Eye (tissue), 1 donor: ENCODE data around the gene DHRS13.
"Not testable (repeated sequence)": the region's sequence is repeated elsewhere in the genome, so short reads cannot be mapped to it uniquely, and the experiment has no call there.

Experiments used
- DNase-seq: peaks from one replicate; pipeline ENCODE4 v3.0.0-alpha.2; 2015

The DHRS13 gene

DNA sequence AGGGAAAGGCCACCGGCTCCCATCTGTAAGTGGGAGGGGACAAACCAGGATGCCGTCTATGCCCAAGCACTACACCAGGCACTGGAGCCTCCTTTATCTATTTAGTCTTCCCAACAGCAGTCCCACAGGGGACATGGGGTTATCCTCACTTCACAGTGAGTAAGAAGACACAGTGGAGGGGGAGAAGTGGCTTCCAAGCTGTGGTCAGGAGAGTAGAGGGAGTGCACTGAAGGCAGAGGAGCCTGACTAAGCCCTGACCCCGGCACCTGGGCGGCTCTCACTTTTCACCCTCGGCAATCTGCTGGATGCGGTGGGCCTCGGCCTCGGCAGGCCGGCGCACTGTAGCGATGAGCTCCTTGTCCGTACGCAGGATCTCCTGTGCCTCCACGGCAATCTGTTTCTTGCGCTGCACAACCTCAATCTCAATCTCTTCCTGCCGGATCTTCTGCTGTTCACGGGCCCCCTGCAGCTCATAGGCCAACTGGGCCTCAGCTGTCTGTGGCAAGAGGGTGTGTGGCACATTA is 21.3 kb downstream of the DHRS13 start:
- DNase-seq, result no peak

- no peak for DNase-seq
Observed at GRCh38 chr17:28880572-28880945, 22.3 kb downstream of the DHRS13 start.

DNA sequence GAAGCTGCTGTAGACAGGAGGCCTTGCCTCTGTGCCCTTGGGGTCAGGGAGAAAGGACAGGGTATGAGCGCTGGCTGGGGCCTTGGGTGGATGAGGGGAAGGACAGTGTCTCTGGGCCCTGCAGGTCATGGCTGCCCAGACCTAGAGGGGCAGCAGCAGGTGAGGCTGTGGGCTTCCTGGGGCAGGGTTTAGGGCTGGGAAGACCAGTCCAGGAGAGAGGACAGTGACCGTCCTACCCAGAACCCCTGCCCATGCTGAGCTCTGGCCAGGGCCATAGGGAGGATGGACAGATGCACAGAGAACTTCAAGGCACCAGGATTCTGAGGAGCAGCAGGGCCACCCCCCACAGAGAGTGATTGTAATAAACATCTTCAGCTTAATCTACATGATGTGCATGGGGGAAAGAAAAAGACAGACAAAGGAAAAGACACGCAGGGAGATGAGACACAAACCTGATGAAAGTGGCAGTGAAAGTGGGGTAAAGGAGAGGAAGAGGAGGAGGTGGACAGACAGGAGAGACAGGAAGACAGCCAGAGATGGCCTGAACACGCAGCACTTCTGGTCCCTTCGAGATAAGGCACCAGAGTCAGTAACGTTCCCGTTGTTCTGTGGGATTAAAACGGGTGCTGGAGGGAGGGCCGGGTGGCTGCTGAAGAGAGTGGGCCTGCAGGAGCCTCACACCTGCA is 22.9 kb downstream of the DHRS13 start:
- no peak for DNase-seq

DNA sequence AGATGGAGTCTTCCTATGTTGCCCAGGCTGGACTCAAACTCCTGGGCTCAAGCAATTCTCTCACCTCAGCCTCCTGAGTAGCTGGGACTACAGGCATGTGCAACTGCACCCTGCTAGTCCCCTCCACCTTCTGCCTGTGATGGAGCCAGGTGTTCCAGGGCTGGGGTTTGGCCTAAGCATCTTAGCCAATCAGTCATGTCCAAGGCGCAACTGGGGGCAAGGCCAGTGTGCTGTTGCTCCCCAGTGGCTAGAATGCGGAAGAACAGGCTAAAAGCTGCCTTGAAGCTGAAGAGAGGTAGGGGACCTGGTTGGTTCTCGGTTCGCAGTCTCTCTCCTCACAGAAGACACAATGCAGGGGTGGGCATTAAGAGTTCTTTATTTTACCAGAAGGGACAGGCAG is 23.9 kb downstream of the DHRS13 start:
- DNase-seq, result peak; percentile 12

DNA sequence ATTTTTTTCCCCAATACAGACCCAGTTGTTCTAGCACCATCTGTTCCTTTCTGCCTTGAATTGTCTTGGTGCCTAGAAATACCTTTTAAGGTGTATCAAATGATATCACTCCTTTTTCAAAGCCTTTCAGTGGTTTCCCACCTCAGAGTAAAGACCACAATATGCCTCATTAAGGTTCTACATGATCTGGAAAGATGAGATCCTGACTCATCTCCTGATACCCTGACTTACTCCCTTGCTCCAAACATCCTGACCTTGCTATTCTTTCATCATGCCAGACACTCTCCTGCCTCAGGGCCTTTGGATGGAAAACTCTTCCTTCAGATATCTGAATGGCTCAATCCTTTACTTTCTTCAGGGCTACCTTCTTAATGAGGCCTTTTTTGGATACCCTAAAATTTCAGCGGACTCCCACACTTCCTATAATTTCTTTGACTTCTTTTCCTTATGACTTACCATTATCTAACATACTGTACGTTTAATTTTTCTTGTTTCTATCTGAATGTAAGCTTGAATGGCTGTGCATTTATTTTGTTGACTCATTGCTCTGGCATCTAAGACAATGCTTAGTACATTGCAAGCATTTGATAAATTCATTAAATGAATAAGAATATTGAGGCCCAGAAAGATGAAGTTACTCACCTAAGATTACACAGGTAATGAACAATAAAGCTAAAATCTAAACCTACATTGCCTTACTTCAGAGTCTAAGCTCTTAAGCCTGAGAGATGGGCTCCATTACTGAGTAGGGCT is 24.5 kb downstream of the DHRS13 start:
- no peak for DNase-seq

DNA sequence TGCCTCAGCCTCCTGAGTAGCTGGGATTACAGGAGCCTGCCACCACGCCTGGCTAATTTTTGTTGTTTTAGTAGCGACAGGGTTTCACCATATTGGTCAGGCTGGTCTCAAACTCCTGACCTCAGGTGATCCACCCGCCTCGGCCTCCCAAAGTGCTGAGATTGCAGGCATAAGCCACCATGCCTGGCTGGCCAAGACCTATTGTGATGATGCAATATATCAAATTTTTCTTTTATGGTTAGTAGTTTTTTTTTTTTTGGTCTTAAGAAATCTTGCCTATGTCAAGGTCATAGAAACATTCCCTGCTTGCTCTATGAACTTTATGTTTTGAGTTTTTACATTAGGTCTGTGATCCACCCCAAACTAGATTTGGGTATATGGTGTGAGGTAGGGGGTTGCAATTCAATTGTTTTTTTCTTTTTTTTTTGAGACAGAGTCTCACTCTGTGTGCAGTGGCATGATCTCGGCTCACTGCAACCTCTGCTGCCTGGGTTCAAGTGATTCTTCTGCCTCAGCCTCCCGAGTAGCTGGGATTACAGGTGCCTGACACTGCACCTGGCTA is 25.6 kb downstream of the DHRS13 start:
- not testable (repeated sequence) for DNase-seq

GRCh38 chr17:28875848-28876550 is 26.9 kb downstream of the DHRS13 start:
- no peak for DNase-seq

DNA sequence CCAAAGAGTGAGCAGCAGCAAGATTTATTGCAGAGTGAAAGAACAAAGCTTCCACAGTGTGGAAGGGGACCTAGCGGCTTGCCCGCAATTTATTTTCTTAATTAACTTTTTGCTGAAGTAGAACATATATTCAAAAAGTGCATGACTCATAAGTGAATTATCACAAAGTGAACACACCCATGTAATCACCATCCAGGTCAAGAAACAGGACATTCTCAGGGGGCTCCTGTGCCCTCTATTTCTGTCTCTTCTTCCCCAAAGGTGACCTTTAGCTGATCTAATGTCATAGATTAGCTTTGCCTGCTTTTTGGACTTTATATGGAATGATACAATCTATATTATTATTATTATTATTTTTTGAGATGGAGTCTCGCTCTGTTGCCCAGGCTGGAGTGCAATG is 28.1 kb downstream of the DHRS13 start:
- no peak for DNase-seq

DNA sequence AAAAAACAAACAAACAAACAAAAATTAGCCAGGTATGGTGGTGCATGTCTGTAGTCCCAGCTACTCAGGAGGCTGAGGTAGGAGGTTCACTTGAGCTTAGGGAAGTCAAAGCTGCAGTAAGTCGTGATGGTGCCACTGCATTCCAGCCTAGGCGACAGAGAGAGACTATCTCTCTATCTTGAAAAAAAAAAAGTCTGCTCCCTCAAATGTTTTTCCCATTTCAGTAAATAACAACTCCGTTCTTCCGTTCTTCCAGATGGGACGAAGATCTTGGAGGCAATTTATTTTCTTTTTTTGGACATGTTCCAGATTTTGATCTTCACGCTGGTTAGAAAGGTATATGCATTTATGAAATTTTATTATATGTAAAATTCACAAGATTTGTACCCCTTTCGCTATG is 29.0 kb downstream of the DHRS13 start:
- no peak for DNase-seq

DNA sequence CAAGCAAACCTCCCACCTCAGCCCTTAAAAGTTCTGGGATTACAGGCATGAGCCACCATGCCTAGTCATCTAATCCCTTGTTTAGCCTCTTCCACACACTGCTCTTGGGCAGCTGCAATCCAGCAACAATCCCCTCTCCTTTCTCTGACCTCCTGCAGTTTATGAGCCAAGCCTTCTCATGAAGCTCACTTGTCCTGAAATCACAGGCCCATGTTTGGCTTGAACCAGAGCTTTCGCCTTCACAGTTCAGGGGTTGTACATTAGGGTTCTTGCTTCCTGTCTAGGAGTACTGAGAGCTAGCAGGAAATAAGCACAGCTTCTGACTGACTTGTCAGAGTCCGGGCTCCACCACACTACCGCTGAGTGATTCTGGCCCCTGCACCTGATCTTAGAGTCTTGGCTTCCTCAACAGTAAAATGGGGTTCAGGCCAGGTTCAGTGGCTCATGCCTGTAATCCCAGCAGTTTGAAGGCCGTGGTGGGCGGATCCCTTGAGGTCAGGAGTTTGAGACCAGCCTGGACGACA is 31.8 kb downstream of the DHRS13 start:
- DNase-seq, result no peak

- no peak for DNase-seq
Observed at GRCh38 chr17:28867276-28867675, 35.6 kb downstream of the DHRS13 start.

DNA sequence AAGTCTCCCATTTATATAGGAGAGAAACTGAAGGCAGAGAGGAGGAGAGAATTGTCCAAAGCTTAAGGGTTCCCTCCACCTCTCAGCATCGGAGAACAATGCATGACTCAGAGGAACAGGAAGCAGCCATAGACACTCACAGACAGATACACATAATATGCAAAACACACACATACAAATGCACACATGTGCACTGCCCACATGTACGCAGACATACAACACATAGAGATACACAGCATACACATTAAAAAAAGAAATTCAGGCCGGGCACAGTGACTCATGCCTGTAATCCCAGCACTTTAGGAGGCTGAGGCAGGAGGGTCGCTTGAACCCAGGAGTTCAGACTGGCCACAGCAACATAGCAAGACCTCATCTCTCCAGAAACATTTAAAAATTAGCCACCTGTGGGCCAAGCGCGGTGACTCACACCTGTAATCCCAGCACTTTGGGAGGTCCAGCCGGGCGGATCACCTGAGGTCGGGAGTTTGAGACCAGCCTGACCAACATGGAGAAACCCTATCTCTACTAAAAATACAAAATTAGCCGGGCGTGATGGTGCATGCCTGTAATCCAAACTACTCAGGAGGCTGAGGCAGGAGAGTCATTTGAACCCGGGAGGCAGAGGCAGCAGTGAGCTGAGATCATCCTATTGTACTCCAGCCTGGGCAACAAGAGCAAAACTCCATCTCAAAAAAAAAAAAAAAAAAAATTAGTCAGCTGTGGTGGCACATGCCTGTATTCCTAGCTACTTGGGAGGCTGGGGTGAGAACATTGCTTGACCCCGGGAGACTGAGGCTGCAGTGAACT is 36.7 kb downstream of the DHRS13 start:
- DNase-seq, result no peak

- no peak for DNase-seq
Observed at GRCh38 chr17:28864991-28865849, 37.7 kb downstream of the DHRS13 start.

- DNase-seq, result no peak
Observed at GRCh38 chr17:28863953-28864352, 38.9 kb downstream of the DHRS13 start.

GRCh38 chr17:28862561-28862960 is 40.3 kb downstream of the DHRS13 start:
- no peak for DNase-seq

- DNase-seq, result no peak
Observed at GRCh38 chr17:28861393-28862203, 41.3 kb downstream of the DHRS13 start.

- DNase-seq, result no peak
Observed at GRCh38 chr17:28860363-28860808, 42.5 kb downstream of the DHRS13 start.

GRCh38 chr17:28858801-28859355 is 44.0 kb downstream of the DHRS13 start:
- no peak for DNase-seq

GRCh38 chr17:28857905-28858800 is 44.7 kb downstream of the DHRS13 start:
- DNase-seq, result no peak
